ENCODE results near the gene FUZ.
"Not testable (repeated sequence)": the region's sequence is repeated elsewhere in the genome, so short reads cannot be mapped to it uniquely, and the experiment has no call there.

The FUZ gene

GRCh38 chr19:49832556-49832955 lies 19.5 kb upstream of the FUZ start:
- DNase-seq (ENCODE audit: low read depth), result peak; percentile 26

- DNase-seq (ENCODE audit: low read depth), result no peak
These were observed 18.5 kb upstream of the FUZ start for GRCh38 chr19:49831592-49831991.

GRCh38 chr19:49830766-49831165 lies 17.7 kb upstream of the FUZ start:
- no peak for DNase-seq (ENCODE audit: low read depth)

- DNase-seq (ENCODE audit: low read depth), result no peak
These were observed 16.6 kb upstream of the FUZ start for GRCh38 chr19:49829721-49830120.

- no peak for DNase-seq (ENCODE audit: low read depth)
These were observed 16.1 kb upstream of the FUZ start for GRCh38 chr19:49829200-49829599.

- DNase-seq (ENCODE audit: low read depth), result no peak
These were observed 13.9 kb upstream of the FUZ start for GRCh38 chr19:49827034-49827433.

GRCh38 chr19:49824662-49825061 lies 11.6 kb upstream of the FUZ start:
- no peak for DNase-seq (ENCODE audit: low read depth)

- no peak for DNase-seq (ENCODE audit: low read depth)
These were observed 10.4 kb upstream of the FUZ start for GRCh38 chr19:49823472-49823871.

- peak; percentile 20 for DNase-seq (ENCODE audit: low read depth)
These were observed 7.0 kb upstream of the FUZ start for GRCh38 chr19:49820125-49820524.

GRCh38 chr19:49819452-49820115 lies 6.5 kb upstream of the FUZ start:
- DNase-seq (ENCODE audit: low read depth), result not testable (repeated sequence)

GRCh38 chr19:49818649-49819370 lies 5.7 kb upstream of the FUZ start:
- peak; percentile 17 for DNase-seq (ENCODE audit: low read depth)

- DNase-seq (ENCODE audit: low read depth), result peak; percentile 76
These were observed 5.0 kb upstream of the FUZ start, which contains the start of gene MED25 for GRCh38 chr19:49817964-49818648. Gene MED25, plus strand, starts transcription at chr19:49818289. Its CDS starts 53 bp downstream, at chr19:49818342.

GRCh38 chr19:49816590-49816989 lies 3.5 kb upstream of the FUZ start:
- DNase-seq (ENCODE audit: low read depth), result no peak

GRCh38 chr19:49814010-49814409 lies 918 bp upstream of the FUZ start:
- no peak for DNase-seq (ENCODE audit: low read depth)

GRCh38 chr19:49812452-49812996 lies 568 bp downstream of the FUZ start:
- DNase-seq (ENCODE audit: low read depth), result no peak

- no peak for DNase-seq (ENCODE audit: low read depth)
These were observed 1.8 kb downstream of the FUZ start for GRCh38 chr19:49811328-49811727.

- DNase-seq (ENCODE audit: low read depth), result no peak
These were observed 3.1 kb downstream of the FUZ start for GRCh38 chr19:49809941-49810389.

GRCh38 chr19:49809160-49809940 lies 3.7 kb downstream of the FUZ start:
- DNase-seq (ENCODE audit: low read depth), result peak; percentile 28

- DNase-seq (ENCODE audit: low read depth), result peak; percentile 79
These were observed 4.4 kb downstream of the FUZ start for GRCh38 chr19:49808711-49809159.

- DNase-seq (ENCODE audit: low read depth), result no peak
These were observed 5.0 kb downstream of the FUZ start for GRCh38 chr19:49807904-49808675.

Measured in iris pigment epithelial cell (primary cell).